ENCODE results near the gene ARPC1B.
"Not testable (repeated sequence)": the region's sequence is repeated elsewhere in the genome, so short reads cannot be mapped to it uniquely, and the experiment has no call there.

ARPC1B gene

GRCh38 chr7:99374111-99375064 is at the start of gene ARPC1B:
Gene ARPC1B (plus strand): TSS chr7:99374730. CDS start chr7:99385715, 10,985 bp downstream.
- Histone ChIP-seq H3K27ac (peak within 1 kb of the TSS; percentile 71 to 99 (median 96)), H3K4me3 (peak within 1 kb of the TSS; percentile 63 to 96 (median 91))

GRCh38 chr7:99325001-99325493 is 49.5 kb upstream of the ARPC1B start:
- Histone ChIP-seq H3K4me3 (peak overlapping the region; percentile 75 to 95 (median 91)), H3K27ac (peak overlapping the region in 20 of 21 experiments; percentile 87 to 99 (median 94))

- peak within 1 kb of the TSS; percentile 78 to 99 (median 94) for H3K27ac ChIP-seq
- H3K4me3 ChIP-seq, result peak within 1 kb of the TSS; percentile 75 to 95 (median 91)
Observed at GRCh38 chr7:99325592-99326407, 48.7 kb upstream of the ARPC1B start, which contains the start of gene ARPC1A. Gene ARPC1A (plus strand): TSS chr7:99325898. CDS start chr7:99333354, 7,456 bp downstream.

GRCh38 chr7:99326408-99326782 is 48.1 kb upstream of the ARPC1B start:
- peak overlapping the region; percentile 75 to 95 (median 91) for H3K4me3 ChIP-seq
- peak overlapping the region; percentile 78 to 99 (median 94) for H3K27ac ChIP-seq

GRCh38 chr7:99330314-99330961 is 44.1 kb upstream of the ARPC1B start:
- not testable (repeated sequence) for H3K4me3 ChIP-seq
- peak overlapping the region in 5 of 21 experiments; percentile 22 to 69 (median 34) for H3K27ac ChIP-seq

- no peak overlapping the region for H3K4me3 ChIP-seq
- peak overlapping the region in 1 of 21 experiments; percentile 23 for H3K27ac ChIP-seq
Observed at GRCh38 chr7:99331002-99331401, 43.5 kb upstream of the ARPC1B start.

GRCh38 chr7:99339595-99339994 is 34.9 kb upstream of the ARPC1B start:
- Histone ChIP-seq H3K27ac (no peak overlapping the region), H3K4me3 (no peak overlapping the region)

GRCh38 chr7:99340659-99341058 is 33.9 kb upstream of the ARPC1B start:
- Histone ChIP-seq H3K27ac (no peak overlapping the region), H3K4me3 (no peak overlapping the region)

- Histone ChIP-seq H3K27ac (no peak overlapping the region), H3K4me3 (no peak overlapping the region)
Observed at GRCh38 chr7:99344061-99344647, 30.4 kb upstream of the ARPC1B start.

- not testable (repeated sequence) for H3K27ac ChIP-seq, H3K4me3 ChIP-seq
Observed at GRCh38 chr7:99350641-99351040, 23.9 kb upstream of the ARPC1B start.

GRCh38 chr7:99352247-99352646 is 22.3 kb upstream of the ARPC1B start:
- no peak overlapping the region for H3K27ac ChIP-seq
- H3K4me3 ChIP-seq, result no peak overlapping the region

- Histone ChIP-seq H3K27ac (no peak overlapping the region), H3K4me3 (no peak overlapping the region)
Observed at GRCh38 chr7:99355098-99355497, 19.4 kb upstream of the ARPC1B start.

- Histone ChIP-seq H3K27ac (peak overlapping the region in 1 of 21 experiments; percentile 49), H3K4me3 (no peak overlapping the region)
Observed at GRCh38 chr7:99357701-99358490, 16.6 kb upstream of the ARPC1B start.

GRCh38 chr7:99358521-99358920 is 16.0 kb upstream of the ARPC1B start:
- not testable (repeated sequence) for H3K4me3 ChIP-seq, H3K27ac ChIP-seq

GRCh38 chr7:99359465-99360154 is 14.9 kb upstream of the ARPC1B start:
- H3K27ac ChIP-seq, result no peak overlapping the region
- H3K4me3 ChIP-seq, result no peak overlapping the region

GRCh38 chr7:99362801-99363200 is 11.7 kb upstream of the ARPC1B start:
- H3K27ac ChIP-seq, result peak overlapping the region in 2 of 21 experiments; percentile 1 to 64
- no peak overlapping the region for H3K4me3 ChIP-seq

GRCh38 chr7:99363286-99363685 is 11.2 kb upstream of the ARPC1B start:
- H3K27ac ChIP-seq, result peak overlapping the region in 3 of 21 experiments; percentile 42 to 64 (median 47)
- H3K4me3 ChIP-seq, result no peak overlapping the region

Data from skin epidermis (tissue), 12 donors.